Kidney epithelial cell (primary cell): ENCODE data around the gene COMMD10. TPM values are rescaled to one million over a fixed set of nuclear protein-coding genes. Genes with fewer than 3 reads are reported as not detected.

Experiments
- DNase-seq: peaks from one replicate; pipeline ENCODE4 v3.0.0-alpha.2; 2010; ENCODE audit warnings: low read depth
- H3K27me3 ChIP-seq: 2 replicates; pipeline ENCODE4 v1.6.0; 2011; ENCODE audit warnings: low read length; ENCODE audit not compliant: control insufficient read depth, insufficient read depth
- H3K36me3 ChIP-seq: 2 replicates; pipeline ENCODE4 v1.5.1; 2011; ENCODE audit warnings: low read length; ENCODE audit not compliant: control insufficient read depth, insufficient read depth
- H3K4me3 ChIP-seq: 2 replicates; pipeline ENCODE4 v1.5.1; 2011; ENCODE audit warnings: low read depth, mild to moderate bottlenecking, control low read depth, low read length
- CTCF ChIP-seq: IDR thresholded peaks from 2 replicates; pipeline ENCODE4 v1.5.1; 2011; ENCODE audit warnings: mild to moderate bottlenecking, moderate library complexity, low read length, control low read depth, inconsistent platforms; ENCODE audit not compliant: insufficient read depth, poor library complexity, severe bottlenecking
- total RNA-seq: library from RNA; depleted of rRNA; stranded (reverse); fragments of >200 nt; gene quantifications from 2 replicates; pipeline ENCODE4 v1.2.3, GENCODE V29; 2015

The COMMD10 gene
- total RNA-seq, 1 donor from 2014 or later, result 32.0 TPM

DNA sequence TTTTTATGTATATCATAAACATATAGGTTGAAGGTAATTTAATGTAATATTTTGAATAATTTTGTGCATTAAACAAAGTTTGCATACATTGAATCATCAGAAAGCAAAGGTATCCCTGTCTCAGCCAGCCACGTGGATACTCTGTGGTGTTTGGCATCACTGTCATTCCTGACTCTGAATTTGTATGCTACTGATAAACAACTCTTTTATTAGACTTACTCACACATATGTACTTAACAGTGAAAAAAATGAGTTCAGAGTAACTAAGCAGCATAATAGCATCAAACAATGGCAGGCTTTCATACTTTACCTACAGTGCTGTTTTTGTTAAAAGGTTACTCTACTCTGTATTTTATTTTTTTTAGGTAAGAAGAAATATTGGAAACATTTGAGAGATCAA is 171.9 kb downstream of the COMMD10 start:
- no peaks in the 10 kb centered on the region for H3K27me3 ChIP-seq
- no peak for TF ChIP-seq CTCF
- H3K4me3 ChIP-seq, result no peak overlapping the region
- no peak for DNase-seq
- H3K36me3 ChIP-seq, result no peaks in the 10 kb centered on the region

- no peak overlapping the region for H3K4me3 ChIP-seq
- DNase-seq, result no peak
- no peaks in the 10 kb centered on the region for H3K36me3 ChIP-seq
- TF ChIP-seq CTCF, result no peak
- H3K27me3 ChIP-seq, result no peaks in the 10 kb centered on the region
Observed at GRCh38 chr5:116265471-116265870, 180.6 kb downstream of the COMMD10 start.

GRCh38 chr5:116271446-116272025 is 186.7 kb downstream of the COMMD10 start:
- no peak for TF ChIP-seq CTCF
- Histone ChIP-seq H3K27me3 (no peaks in the 10 kb centered on the region), H3K36me3 (no peaks in the 10 kb centered on the region), H3K4me3 (no peak overlapping the region)
- DNase-seq, result peak; percentile 72

DNA sequence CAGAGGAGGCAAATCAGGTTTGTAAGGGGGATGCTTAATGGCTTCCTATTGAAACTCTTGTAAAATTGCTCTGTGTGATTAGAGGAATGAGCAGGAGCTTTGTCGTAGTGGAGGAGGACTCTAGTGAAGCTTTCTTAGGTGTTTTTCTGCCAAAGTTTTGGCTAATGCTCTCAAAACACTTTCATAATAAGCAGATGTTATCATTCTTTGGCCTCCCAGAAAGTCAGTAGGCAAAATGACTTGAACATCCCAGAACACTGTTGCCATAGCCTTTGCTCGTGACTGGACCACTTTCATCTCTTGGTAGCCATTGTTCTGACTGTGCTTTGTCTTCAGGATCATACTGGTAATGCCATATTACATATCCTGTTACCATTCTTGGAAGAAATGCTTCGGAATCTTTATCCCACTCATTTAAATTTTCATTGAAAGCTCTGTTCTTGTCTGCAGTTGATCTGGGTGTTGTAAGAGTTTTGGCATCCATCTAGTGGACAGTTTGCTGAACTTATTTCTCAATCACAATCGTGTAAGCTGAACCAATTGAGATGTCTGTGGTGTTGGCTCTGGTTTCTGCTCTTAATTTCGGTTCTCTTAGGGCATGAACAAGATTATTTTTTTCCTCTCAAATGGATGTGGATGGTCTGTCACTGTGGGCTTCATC is 187.6 kb downstream of the COMMD10 start:
- TF ChIP-seq CTCF, result no peak
- no peaks in the 10 kb centered on the region for H3K36me3 ChIP-seq
- no peaks in the 10 kb centered on the region for H3K27me3 ChIP-seq
- H3K4me3 ChIP-seq, result no peak overlapping the region
- DNase-seq, result no peak

GRCh38 chr5:116273448-116274242 is 188.8 kb downstream of the COMMD10 start:
- Histone ChIP-seq H3K36me3 (no peaks in the 10 kb centered on the region), H3K4me3 (no peak overlapping the region), H3K27me3 (no peaks in the 10 kb centered on the region)
- peak; percentile 70 for DNase-seq
- no peak for TF ChIP-seq CTCF
